RWPE2 (cell line): Measurements from ENCODE around the gene OR6C70.
"Not testable (repeated sequence)": the region's sequence is repeated elsewhere in the genome, so short reads cannot be mapped to it uniquely, and the experiment has no call there.

Experiments
- ATAC-seq: fragments of 200-7000 bp; cut with Tn5 transposase; 3 replicates; pipeline ENCODE4 v1.9.1; 2021; ENCODE audit warnings: low read depth
- DNase-seq: peaks from one replicate; pipeline ENCODE4 v3.0.0-alpha.2; 2020; ENCODE audit warnings: low spot score
- H3K27ac ChIP-seq: fragments of 450-650 bp; 2 replicates; pipeline ENCODE4 v1.5.1; 2017; ENCODE audit warnings: mild to moderate bottlenecking; ENCODE audit not compliant: poor library complexity, severe bottlenecking
- H3K27me3 ChIP-seq: fragments of 250-450 bp; sonication (Bioruptor Pico); 2 replicates; pipeline ENCODE4 v1.5.1; 2021; ENCODE audit warnings: mild to moderate bottlenecking, moderate library complexity; ENCODE audit not compliant: insufficient read depth, poor library complexity, severe bottlenecking
- H3K36me3 ChIP-seq: fragments of 250-450 bp; sonication (Bioruptor Pico); 2 replicates; pipeline ENCODE4 v1.5.1; 2020; ENCODE audit warnings: low read depth, mild to moderate bottlenecking, moderate library complexity
- H3K4me1 ChIP-seq: fragments of 250-450 bp; sonication (Bioruptor Pico); 2 replicates; pipeline ENCODE4 v1.5.1; 2021; ENCODE audit warnings: mild to moderate bottlenecking, moderate library complexity; ENCODE audit not compliant: insufficient read depth, poor library complexity, severe bottlenecking
- H3K4me3 ChIP-seq: fragments of 250-450 bp; sonication (Bioruptor Pico); 2 replicates; pipeline ENCODE4 v1.5.1; 2021; ENCODE audit warnings: mild to moderate bottlenecking, moderate library complexity; ENCODE audit not compliant: severe bottlenecking
- H3K9me3 ChIP-seq: fragments of 250-450 bp; sonication (Bioruptor Pico); 2 replicates; pipeline ENCODE4 v1.5.1; 2021; ENCODE audit warnings: mild to moderate bottlenecking, moderate library complexity; ENCODE audit not compliant: severe bottlenecking
- TF ChIP-seq, protein P1 (sequence below): fragments of 450-650 bp; IDR thresholded peaks from one replicate; pipeline ENCODE4 v1.5.1; 2017; ENCODE audit warnings: mild to moderate bottlenecking, moderate library complexity; ENCODE audit not compliant: poor library complexity, severe bottlenecking

Gene OR6C70

DNA sequence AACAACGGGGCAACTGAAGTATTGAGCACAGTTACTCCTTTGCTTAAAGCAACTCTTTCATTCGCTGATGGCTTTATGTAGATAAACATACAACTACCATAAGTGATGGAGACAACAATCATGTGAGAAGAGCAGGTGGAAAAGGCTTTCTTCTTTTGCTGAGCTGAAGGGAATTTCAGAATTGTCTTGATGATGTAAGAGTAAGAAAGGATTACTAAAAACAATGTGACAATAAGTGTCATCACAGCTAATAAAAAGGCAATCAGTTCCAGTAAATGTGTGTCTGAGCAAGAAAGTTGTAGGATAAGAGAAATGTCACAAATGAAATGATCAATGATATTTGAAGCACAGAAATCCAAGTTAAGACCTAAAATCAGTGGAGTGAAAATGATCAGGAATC lies 647 bp downstream of the OR6C70 start:
- no peak overlapping the region for H3K4me3 ChIP-seq

DNA sequence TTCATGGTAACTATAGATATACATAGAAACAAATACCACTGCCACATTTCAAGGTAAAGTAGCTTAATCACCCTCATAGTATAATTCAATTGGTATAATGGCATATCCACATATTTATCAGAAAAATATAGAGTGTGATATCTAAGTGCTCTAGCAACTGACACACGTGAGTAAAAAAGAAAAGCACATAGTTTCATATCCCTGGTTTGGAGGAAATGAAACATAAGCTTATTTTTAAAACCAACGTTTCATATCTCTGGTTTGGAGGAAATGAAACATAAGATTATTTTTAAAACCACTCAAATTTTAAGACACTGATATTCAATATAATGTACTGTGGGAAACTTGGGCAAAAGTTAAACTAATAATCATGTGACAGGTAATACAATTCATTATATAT lies 2.1 kb downstream of the OR6C70 start:
- H3K36me3 ChIP-seq: no peaks in the 10 kb centered on the region
- H3K27ac ChIP-seq: no peak overlapping the region
- H3K9me3 ChIP-seq: no peaks in the 10 kb centered on the region
- no peak for DNase-seq
- H3K4me3 ChIP-seq: no peak overlapping the region
- no peak for ATAC-seq
- H3K27me3 ChIP-seq: peaks cover 21% of the 10 kb centered on the region
- no peaks in the 10 kb centered on the region for H3K4me1 ChIP-seq
- TF ChIP-seq, protein P1, sequence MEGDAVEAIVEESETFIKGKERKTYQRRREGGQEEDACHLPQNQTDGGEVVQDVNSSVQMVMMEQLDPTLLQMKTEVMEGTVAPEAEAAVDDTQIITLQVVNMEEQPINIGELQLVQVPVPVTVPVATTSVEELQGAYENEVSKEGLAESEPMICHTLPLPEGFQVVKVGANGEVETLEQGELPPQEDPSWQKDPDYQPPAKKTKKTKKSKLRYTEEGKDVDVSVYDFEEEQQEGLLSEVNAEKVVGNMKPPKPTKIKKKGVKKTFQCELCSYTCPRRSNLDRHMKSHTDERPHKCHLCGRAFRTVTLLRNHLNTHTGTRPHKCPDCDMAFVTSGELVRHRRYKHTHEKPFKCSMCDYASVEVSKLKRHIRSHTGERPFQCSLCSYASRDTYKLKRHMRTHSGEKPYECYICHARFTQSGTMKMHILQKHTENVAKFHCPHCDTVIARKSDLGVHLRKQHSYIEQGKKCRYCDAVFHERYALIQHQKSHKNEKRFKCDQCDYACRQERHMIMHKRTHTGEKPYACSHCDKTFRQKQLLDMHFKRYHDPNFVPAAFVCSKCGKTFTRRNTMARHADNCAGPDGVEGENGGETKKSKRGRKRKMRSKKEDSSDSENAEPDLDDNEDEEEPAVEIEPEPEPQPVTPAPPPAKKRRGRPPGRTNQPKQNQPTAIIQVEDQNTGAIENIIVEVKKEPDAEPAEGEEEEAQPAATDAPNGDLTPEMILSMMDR: no peak

More for the DNA sequence above, 647 bp downstream of the OR6C70 start:
- ATAC-seq (no peak), DNase-seq (no peak)
- Histone ChIP-seq H3K27me3 (peaks cover 21% of the 10 kb centered on the region), H3K36me3 (no peaks in the 10 kb centered on the region), H3K27ac (no peak overlapping the region), H3K9me3 (no peaks in the 10 kb centered on the region), H3K4me1 (no peaks in the 10 kb centered on the region)
- TF ChIP-seq, protein P1: no peak

GRCh38 chr12:55464926-55465325 lies 5.0 kb downstream of the OR6C70 start:
- not testable (repeated sequence) for H3K36me3 ChIP-seq, ATAC-seq, H3K4me3 ChIP-seq, H3K27ac ChIP-seq, H3K4me1 ChIP-seq, H3K9me3 ChIP-seq, DNase-seq
- H3K27me3 ChIP-seq: peaks cover 18% of the 10 kb centered on the region

DNA sequence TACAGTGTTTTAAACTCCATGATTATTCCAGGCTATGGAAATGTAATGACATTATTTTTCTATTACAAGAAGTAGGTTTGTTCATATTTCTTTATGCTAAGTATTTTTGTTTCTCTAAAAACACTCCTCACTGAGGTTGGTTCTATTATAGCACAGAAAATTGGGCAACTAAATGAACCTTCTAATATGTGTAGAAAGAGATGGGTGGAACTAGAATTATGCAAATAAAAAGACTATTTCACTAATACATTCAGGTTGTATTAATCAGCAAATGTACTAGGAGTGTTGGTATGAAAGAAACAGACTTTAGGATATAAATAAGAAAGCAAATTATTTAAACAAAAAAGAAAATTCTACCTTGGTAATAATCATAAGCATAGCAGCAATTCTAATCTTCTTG lies 21.1 kb downstream of the OR6C70 start:
- H3K4me3 ChIP-seq: no peak overlapping the region
- DNase-seq (no peak), ATAC-seq (no peak)
- peaks cover 23% of the 10 kb centered on the region for H3K27me3 ChIP-seq
- H3K9me3 ChIP-seq: no peaks in the 10 kb centered on the region
- TF ChIP-seq, protein P1: no peak
- no peak overlapping the region for H3K27ac ChIP-seq
- H3K36me3 ChIP-seq: no peaks in the 10 kb centered on the region
- no peaks in the 10 kb centered on the region for H3K4me1 ChIP-seq

DNA sequence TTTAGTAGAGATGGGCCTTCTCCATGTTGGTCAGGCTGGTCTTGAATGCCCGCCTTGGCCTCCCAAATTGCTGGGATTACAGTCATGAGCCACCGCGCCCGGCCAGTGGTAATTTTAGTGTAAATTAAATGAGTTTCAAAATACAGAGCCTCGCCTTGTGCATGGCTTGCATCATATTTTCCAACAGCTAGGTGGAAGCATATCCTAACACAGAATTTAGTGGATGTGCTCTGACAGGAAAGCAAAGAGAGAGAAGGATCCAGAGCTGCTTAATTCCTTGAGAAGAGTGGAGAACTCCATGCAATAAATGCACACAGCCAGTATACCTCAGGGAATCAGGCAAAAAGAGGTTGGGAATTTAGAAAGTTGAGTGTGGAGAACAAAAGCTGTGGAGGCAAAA lies 23.6 kb downstream of the OR6C70 start:
- Histone ChIP-seq H3K4me3 (no peak overlapping the region), H3K27me3 (peaks cover 15% of the 10 kb centered on the region), H3K4me1 (no peaks in the 10 kb centered on the region), H3K27ac (no peak overlapping the region), H3K36me3 (no peaks in the 10 kb centered on the region), H3K9me3 (no peaks in the 10 kb centered on the region)
- DNase-seq (no peak), ATAC-seq (no peak)
- TF ChIP-seq, protein P1: no peak
